KMS-11 (cell line): ENCODE measurements around the gene PLD1.

Source experiments
- H2AFZ ChIP-seq: fragments of 200-600 bp; sonication (generic); 2 replicates; pipeline ENCODE4 v1.6.1; 2016; ENCODE audit warnings: antibody characterized with exemption, mixed run types, low read depth
- H3K27ac ChIP-seq: fragments of 200-600 bp; sonication (generic); 2 replicates; pipeline ENCODE4 v1.6.1; 2016; ENCODE audit warnings: mild to moderate bottlenecking, mixed run types
- H3K27me3 ChIP-seq: fragments of 200-600 bp; sonication (generic); 2 replicates; pipeline ENCODE4 v1.6.1; 2017; ENCODE audit warnings: mild to moderate bottlenecking, low read depth, mixed run types, moderate library complexity; ENCODE audit not compliant: insufficient read depth
- H3K36me3 ChIP-seq: fragments of 200-600 bp; sonication (generic); 2 replicates; pipeline ENCODE4 v1.6.1; 2017; ENCODE audit warnings: mild to moderate bottlenecking, mixed run types; ENCODE audit not compliant: insufficient read depth
- H3K4me1 ChIP-seq: fragments of 200-600 bp; sonication (generic); 2 replicates; pipeline ENCODE4 v1.6.1; 2016; ENCODE audit warnings: mild to moderate bottlenecking, low read depth, mixed run types; ENCODE audit not compliant: poor library complexity, severe bottlenecking
- H3K4me2 ChIP-seq: fragments of 200-600 bp; sonication (generic); 2 replicates; pipeline ENCODE4 v1.7.0; 2016; ENCODE audit warnings: mild to moderate bottlenecking, mixed run types
- H3K4me3 ChIP-seq: fragments of 200-600 bp; sonication (generic); IDR thresholded peaks from 2 replicates; pipeline ENCODE4 v1.6.1; 2017; ENCODE audit warnings: low read depth, low read length, mixed read lengths; ENCODE audit not compliant: insufficient read depth
- H3K79me2 ChIP-seq: fragments of 200-600 bp; sonication (generic); 2 replicates; pipeline ENCODE4 v1.6.1; 2016; ENCODE audit warnings: low read depth, mixed run types; ENCODE audit not compliant: insufficient read depth
- H3K9ac ChIP-seq: fragments of 200-600 bp; sonication (generic); 2 replicates; pipeline ENCODE4 v1.6.1; 2016; ENCODE audit warnings: mild to moderate bottlenecking, mixed run types
- H4K20me1 ChIP-seq: fragments of 200-600 bp; sonication (generic); 2 replicates; pipeline ENCODE4 v1.6.1; 2016; ENCODE audit warnings: mild to moderate bottlenecking, mixed run types; ENCODE audit not compliant: insufficient read depth
- TF ChIP-seq, protein P1 (sequence below): fragments of 200-600 bp; sonication (generic); conservative IDR thresholded peaks from 2 replicates; pipeline ENCODE4 v1.6.1; 2017; ENCODE audit warnings: low read depth, mild to moderate bottlenecking, antibody characterized with exemption, low read length, moderate library complexity, mixed read lengths

The PLD1 gene

DNA sequence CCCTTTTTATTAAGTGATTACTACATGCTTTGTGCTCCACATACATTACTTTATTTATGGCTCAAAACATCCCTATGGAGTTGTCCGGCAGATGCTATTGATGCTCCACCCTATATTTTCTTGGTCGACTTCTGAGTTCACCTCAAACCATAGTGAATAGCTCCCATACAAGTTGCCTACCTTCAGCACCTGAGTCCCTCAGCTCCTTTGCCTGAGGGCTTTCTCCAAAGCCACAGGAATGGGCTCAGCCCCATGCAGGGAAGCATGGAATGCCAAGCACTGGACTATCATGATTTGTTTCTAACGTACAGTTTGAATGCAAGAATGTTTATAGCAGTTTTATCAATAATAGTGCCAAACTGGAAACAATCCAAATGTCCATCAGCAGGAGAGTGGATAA lies 225.2 kb downstream of the PLD1 start:
- Histone ChIP-seq H3K36me3 (no peaks in the 10 kb centered on the region), H3K4me1 (no peaks in the 10 kb centered on the region), H3K4me2 (no peak overlapping the region), H3K4me3 (no peak overlapping the region), H3K79me2 (no peaks in the 10 kb centered on the region), H2AFZ (no peak overlapping the region), H4K20me1 (no peaks in the 10 kb centered on the region), H3K27me3 (no peaks in the 10 kb centered on the region), H3K27ac (no peak overlapping the region), H3K9ac (no peak overlapping the region)
- TF ChIP-seq, protein P1, sequence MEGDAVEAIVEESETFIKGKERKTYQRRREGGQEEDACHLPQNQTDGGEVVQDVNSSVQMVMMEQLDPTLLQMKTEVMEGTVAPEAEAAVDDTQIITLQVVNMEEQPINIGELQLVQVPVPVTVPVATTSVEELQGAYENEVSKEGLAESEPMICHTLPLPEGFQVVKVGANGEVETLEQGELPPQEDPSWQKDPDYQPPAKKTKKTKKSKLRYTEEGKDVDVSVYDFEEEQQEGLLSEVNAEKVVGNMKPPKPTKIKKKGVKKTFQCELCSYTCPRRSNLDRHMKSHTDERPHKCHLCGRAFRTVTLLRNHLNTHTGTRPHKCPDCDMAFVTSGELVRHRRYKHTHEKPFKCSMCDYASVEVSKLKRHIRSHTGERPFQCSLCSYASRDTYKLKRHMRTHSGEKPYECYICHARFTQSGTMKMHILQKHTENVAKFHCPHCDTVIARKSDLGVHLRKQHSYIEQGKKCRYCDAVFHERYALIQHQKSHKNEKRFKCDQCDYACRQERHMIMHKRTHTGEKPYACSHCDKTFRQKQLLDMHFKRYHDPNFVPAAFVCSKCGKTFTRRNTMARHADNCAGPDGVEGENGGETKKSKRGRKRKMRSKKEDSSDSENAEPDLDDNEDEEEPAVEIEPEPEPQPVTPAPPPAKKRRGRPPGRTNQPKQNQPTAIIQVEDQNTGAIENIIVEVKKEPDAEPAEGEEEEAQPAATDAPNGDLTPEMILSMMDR: no peak

DNA sequence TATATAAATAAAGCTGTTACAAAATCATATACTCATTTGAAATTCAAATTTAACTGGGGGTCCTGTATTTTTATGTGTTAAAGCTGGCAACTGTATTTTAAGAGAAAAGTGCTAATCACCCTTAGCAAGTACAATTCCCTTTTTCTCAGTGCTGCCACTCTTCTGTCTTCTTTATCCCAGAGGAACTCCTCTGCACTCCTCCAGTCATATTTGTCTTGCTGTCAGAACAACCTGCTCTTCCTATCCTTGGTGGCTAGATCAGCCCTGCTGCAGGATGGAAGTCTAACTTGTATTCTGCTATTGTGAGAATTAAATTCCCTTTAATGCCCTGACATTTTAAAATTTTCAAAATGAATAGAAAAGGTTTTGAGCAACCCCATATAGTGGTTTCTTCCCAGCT lies 226.2 kb downstream of the PLD1 start:
- H2AFZ ChIP-seq: no peak overlapping the region
- TF ChIP-seq, protein P1: no peak
- H3K4me1 ChIP-seq: no peaks in the 10 kb centered on the region
- no peak overlapping the region for H3K4me2 ChIP-seq
- no peaks in the 10 kb centered on the region for H3K36me3 ChIP-seq
- no peak overlapping the region for H3K9ac ChIP-seq
- H3K4me3 ChIP-seq: no peak overlapping the region
- H4K20me1 ChIP-seq: no peaks in the 10 kb centered on the region
- H3K27ac ChIP-seq: no peak overlapping the region
- no peaks in the 10 kb centered on the region for H3K27me3 ChIP-seq
- no peaks in the 10 kb centered on the region for H3K79me2 ChIP-seq

- Histone ChIP-seq H3K4me2 (no peak overlapping the region), H3K36me3 (no peaks in the 10 kb centered on the region), H2AFZ (no peak overlapping the region), H3K27me3 (no peaks in the 10 kb centered on the region), H4K20me1 (no peaks in the 10 kb centered on the region), H3K9ac (no peak overlapping the region), H3K4me1 (no peaks in the 10 kb centered on the region), H3K27ac (no peak overlapping the region), H3K79me2 (no peaks in the 10 kb centered on the region), H3K4me3 (no peak overlapping the region)
- TF ChIP-seq, protein P1: no peak
Observed at GRCh38 chr3:171574556-171575240, 235.6 kb downstream of the PLD1 start.

DNA sequence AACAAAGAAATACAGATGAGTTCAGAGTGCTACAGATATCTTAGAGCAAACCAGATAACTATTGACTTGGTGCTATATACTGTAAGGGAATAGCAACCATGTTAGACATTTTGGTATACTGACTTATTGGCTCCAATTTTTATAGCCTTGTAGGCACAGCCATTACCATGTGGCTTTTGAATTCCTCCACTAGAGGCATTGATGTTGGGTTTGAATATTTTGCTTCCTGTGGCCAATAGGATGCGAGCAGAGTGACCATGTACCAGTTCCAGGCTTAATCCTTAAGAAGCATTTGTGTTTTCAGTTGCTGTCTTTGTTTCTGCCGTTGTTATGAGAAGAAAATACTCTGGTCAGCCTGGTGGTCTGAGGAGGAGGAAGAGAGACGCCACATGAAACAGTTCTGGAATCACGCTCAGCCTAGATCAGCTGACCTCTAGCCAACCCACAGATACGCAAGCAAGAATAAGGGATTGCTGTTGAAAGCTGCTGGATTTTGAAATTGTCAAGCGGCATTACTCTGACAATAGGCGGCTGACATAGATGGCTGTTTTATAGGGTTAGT lies 240.6 kb downstream of the PLD1 start:
- TF ChIP-seq, protein P1: no peak
- Histone ChIP-seq H3K27ac (no peak overlapping the region), H3K79me2 (no peaks in the 10 kb centered on the region), H4K20me1 (no peaks in the 10 kb centered on the region), H2AFZ (no peak overlapping the region), H3K4me2 (no peak overlapping the region), H3K4me3 (no peak overlapping the region), H3K27me3 (no peaks in the 10 kb centered on the region), H3K9ac (no peak overlapping the region), H3K4me1 (no peaks in the 10 kb centered on the region), H3K36me3 (no peaks in the 10 kb centered on the region)
